Measurements from ENCODE around the gene ROGDI.

ROGDI gene

GRCh38 chr16:4765511-4766474 is 36.6 kb downstream of the ROGDI start:
- FAIRE-seq, result no peak

- no peak for FAIRE-seq
These were observed 38.6 kb downstream of the ROGDI start for GRCh38 chr16:4763791-4764190.

- no peak for FAIRE-seq
These were observed 40.2 kb downstream of the ROGDI start for GRCh38 chr16:4762205-4762604.

- no peak for FAIRE-seq
These were observed 42.1 kb downstream of the ROGDI start for GRCh38 chr16:4760221-4760910.

- FAIRE-seq, result no peak
These were observed 46.7 kb downstream of the ROGDI start for GRCh38 chr16:4755687-4756086.

- no peak for FAIRE-seq
These were observed 47.6 kb downstream of the ROGDI start for GRCh38 chr16:4754865-4755264.

- FAIRE-seq, result no peak
These were observed 49.2 kb downstream of the ROGDI start for GRCh38 chr16:4753227-4753626.

GRCh38 chr16:4752351-4753100 is 49.9 kb downstream of the ROGDI start:
- no peak for FAIRE-seq

- no peak for FAIRE-seq
These were observed 51.5 kb downstream of the ROGDI start for GRCh38 chr16:4750896-4751295.

- FAIRE-seq, result no peak
These were observed 52.7 kb downstream of the ROGDI start for GRCh38 chr16:4749700-4750257.

GRCh38 chr16:4748682-4749411 is 53.6 kb downstream of the ROGDI start:
- no peak for FAIRE-seq

GRCh38 chr16:4747906-4748681 is 54.3 kb downstream of the ROGDI start:
- FAIRE-seq, result no peak

- FAIRE-seq, result no peak
These were observed 55.4 kb downstream of the ROGDI start for GRCh38 chr16:4746991-4747574.
